Activated CD8-positive, alpha-beta memory T cell treated with anti-CD3 and anti-CD28 coated beads, Interleukin-2, amount 50 U/mL, for 24 hours (primary cell): ENCODE data around the gene PDGFRA.
"Not testable (repeated sequence)": the region's sequence is repeated elsewhere in the genome, so short reads cannot be mapped to it uniquely, and the experiment has no call there.

ENCODE experiments used
- DNase-seq: peaks from one replicate; pipeline ENCODE4 v3.0.0-alpha.2; 2020; ENCODE audit errors: extremely low read depth

PDGFRA gene

GRCh38 chr4:54227256-54228055, 1.6 kb upstream of the PDGFRA start:
- DNase-seq = no peak

GRCh38 chr4:54228056-54228527, 1.0 kb upstream of the PDGFRA start:
- DNase-seq = no peak

GRCh38 chr4:54228546-54228945, 547 bp upstream of the PDGFRA start:
- no peak for DNase-seq

- no peak for DNase-seq
Observed at GRCh38 chr4:54229631-54230483, 764 bp downstream of the PDGFRA start.

GRCh38 chr4:54230484-54231418, 1.7 kb downstream of the PDGFRA start:
- DNase-seq = no peak

GRCh38 chr4:54231419-54231767, 2.3 kb downstream of the PDGFRA start:
- DNase-seq = no peak

- no peak for DNase-seq
Observed at GRCh38 chr4:54231768-54232688, 2.9 kb downstream of the PDGFRA start.

- DNase-seq = peak; percentile 42
Observed at GRCh38 chr4:54233277-54233696, 4.2 kb downstream of the PDGFRA start.

- no peak for DNase-seq
Observed at GRCh38 chr4:54233697-54234496, 4.8 kb downstream of the PDGFRA start.

GRCh38 chr4:54234497-54235205, 5.6 kb downstream of the PDGFRA start:
- DNase-seq = no peak

- not testable (repeated sequence) for DNase-seq
Observed at GRCh38 chr4:54236316-54236715, 7.2 kb downstream of the PDGFRA start.

- DNase-seq = no peak
Observed at GRCh38 chr4:54237770-54238169, 8.7 kb downstream of the PDGFRA start.

- DNase-seq = no peak
Observed at GRCh38 chr4:54238389-54238788, 9.3 kb downstream of the PDGFRA start.

GRCh38 chr4:54241268-54241823, 12.3 kb downstream of the PDGFRA start:
- not testable (repeated sequence) for DNase-seq

GRCh38 chr4:54243541-54243940, 14.4 kb downstream of the PDGFRA start:
- DNase-seq = not testable (repeated sequence)

GRCh38 chr4:54252312-54252711, 23.2 kb downstream of the PDGFRA start:
- not testable (repeated sequence) for DNase-seq

GRCh38 chr4:54254116-54254914, 25.2 kb downstream of the PDGFRA start:
- DNase-seq = no peak

- DNase-seq = no peak
Observed at GRCh38 chr4:54254915-54255246, 25.8 kb downstream of the PDGFRA start.
